ENCODE measurements around the gene FOXL1.

DNA sequence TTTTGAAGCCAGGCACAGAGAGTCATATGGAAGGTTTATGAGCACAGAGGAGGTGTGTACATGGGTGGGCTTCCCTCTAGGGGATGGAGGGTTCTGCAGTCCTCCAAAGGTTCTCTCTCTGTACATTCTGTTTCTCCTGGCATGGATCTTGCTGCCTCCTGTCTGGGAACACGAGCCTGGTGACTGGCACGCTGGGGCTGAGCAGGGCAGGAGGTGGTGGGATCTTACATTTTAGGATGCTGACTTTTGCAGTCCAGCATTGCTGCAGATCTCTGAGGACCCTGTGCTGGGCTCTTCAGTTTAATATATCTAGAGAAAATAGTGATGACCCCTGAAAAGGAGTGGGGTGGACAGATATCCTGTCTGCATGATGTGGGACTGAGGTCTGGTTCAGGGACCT is 23.0 kb downstream of the FOXL1 start:
- no peak for TF ChIP-seq EZH2 (IDR thresholded peaks at IDR 0.05)
- TF ChIP-seq POLR2AphosphoS5 (IDR thresholded peaks at IDR 0.05; ENCODE audit: borderline replicate concordance, low read depth, low read length), result no peak
